Left lung (tissue), 10 donors: Measurements from ENCODE around the gene SLC30A3. TPM values are rescaled to one million over a fixed set of nuclear protein-coding genes. Genes with fewer than 3 reads are reported as not detected.

ENCODE experiments used
- ATAC-seq: fragments of 200-7000 bp; cut with Tn5 transposase; one replicate; pipeline ENCODE4 v1.9.1; 2020; ENCODE audit warnings: moderate library complexity
- DNase-seq, 4 donors: peaks; one replicate each; pipeline ENCODE4 v3.0.0-alpha.2; 2013 to 2020
- H3K27ac ChIP-seq, 2 donors: fragments of 200-600 bp; sonication (generic) in 1 of 2; one replicate each; pipeline versions ENCODE4 v1.5.0 to v1.8.0; 2020 to 2021
- H3K27me3 ChIP-seq, 2 donors: fragments of 200-600 bp; sonication (generic) in 1 of 2; one replicate each; pipeline versions ENCODE4 v1.5.0 to v1.8.0; 2020 to 2021
- H3K36me3 ChIP-seq, 2 donors: fragments of 200-600 bp; sonication (generic) in 1 of 2; one replicate each; pipeline versions ENCODE4 v1.5.0 to v1.8.0; 2020 to 2021
- H3K4me1 ChIP-seq, 2 donors: fragments of 200-600 bp; one replicate each; pipeline ENCODE4 v1.8.0; 2021
- H3K4me3 ChIP-seq, 2 donors: fragments of 200-600 bp; sonication (generic) in 1 of 2; one replicate each; pipeline versions ENCODE4 v1.5.0 to v1.8.0; 2020 to 2021; ENCODE audit warnings: mild to moderate bottlenecking in 1 of 2
- H3K9me3 ChIP-seq, 2 donors: fragments of 200-600 bp; sonication (generic) in 1 of 2; one replicate each; pipeline versions ENCODE4 v1.5.0 to v1.8.0; 2020 to 2021
- intact Hi-C, 2 donors: fragments of 100-400 bp; cut with DNase I; formaldehyde crosslinking; loops; one replicate each; pipeline versions ENCODE4 v1.11.2 to v1.14.2; 2022
- polyA plus RNA-seq, 6 donors: library from polyadenylated mRNA; unstranded; fragments of 120-200 nt; gene quantifications; one replicate each; pipeline ENCODE4 v1.2.1, GENCODE V29; 2013; ENCODE audit not compliant: insufficient read length in 6 of 6
- total RNA-seq, 2 donors: library from RNA; stranded (reverse); fragmentation: NEBNext Ultra II Directional; extraction: Animal tissue kit (Norgen Biotek cat#: 25700); gene quantifications; one replicate each; pipeline ENCODE4 v1.2.1, GENCODE V29; 2021
- TF ChIP-seq, protein P1 (sequence below), 2 donors: fragments of 200-600 bp; sonication (generic) in 1 of 2; IDR thresholded peaks; one replicate each; pipeline versions ENCODE4 v1.5.0 to v1.8.0; 2021; ENCODE audit warnings: antibody characterized with exemption in 2 of 2
- donor health status: DM: no; HTN: yes; CAD: no.
- donor health status: DM: no; HTN: no; CAD: no.

The SLC30A3 gene
- total and polyA plus RNA-seq, 8 donors: 0.26 to 0.69 (median 0.48) TPM

DNA sequence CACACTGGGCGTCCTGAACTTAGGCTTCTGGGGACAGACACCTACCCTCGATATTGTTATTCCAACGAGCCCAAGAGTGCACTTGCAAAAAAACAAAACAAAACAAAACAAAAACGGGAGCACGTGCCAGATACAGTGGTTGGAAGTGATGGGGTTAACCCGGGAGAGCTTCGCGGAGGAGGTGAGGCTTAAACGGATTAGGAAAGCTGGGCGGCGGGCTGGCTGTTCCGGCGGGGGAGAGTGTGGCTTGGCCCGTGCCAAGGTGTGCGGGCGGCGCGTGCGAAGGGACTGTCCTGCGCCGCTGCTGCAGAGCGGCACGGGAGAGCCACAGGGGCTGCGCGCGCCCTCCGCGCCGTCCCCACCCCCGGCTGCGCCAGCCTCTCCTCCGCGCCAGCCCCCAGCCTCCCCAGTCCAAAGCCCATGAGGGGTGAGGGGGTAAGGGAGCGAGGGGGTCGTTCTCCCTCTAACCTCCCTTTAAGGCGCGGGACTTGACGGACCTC lies 1.5 kb upstream of the SLC30A3 start:
- peak overlapping the region; percentile 6 to 38 for H3K4me3 ChIP-seq
- TF ChIP-seq, protein P1, sequence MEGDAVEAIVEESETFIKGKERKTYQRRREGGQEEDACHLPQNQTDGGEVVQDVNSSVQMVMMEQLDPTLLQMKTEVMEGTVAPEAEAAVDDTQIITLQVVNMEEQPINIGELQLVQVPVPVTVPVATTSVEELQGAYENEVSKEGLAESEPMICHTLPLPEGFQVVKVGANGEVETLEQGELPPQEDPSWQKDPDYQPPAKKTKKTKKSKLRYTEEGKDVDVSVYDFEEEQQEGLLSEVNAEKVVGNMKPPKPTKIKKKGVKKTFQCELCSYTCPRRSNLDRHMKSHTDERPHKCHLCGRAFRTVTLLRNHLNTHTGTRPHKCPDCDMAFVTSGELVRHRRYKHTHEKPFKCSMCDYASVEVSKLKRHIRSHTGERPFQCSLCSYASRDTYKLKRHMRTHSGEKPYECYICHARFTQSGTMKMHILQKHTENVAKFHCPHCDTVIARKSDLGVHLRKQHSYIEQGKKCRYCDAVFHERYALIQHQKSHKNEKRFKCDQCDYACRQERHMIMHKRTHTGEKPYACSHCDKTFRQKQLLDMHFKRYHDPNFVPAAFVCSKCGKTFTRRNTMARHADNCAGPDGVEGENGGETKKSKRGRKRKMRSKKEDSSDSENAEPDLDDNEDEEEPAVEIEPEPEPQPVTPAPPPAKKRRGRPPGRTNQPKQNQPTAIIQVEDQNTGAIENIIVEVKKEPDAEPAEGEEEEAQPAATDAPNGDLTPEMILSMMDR (IDR thresholded peaks at IDR 0.05): no peak
- H3K27ac ChIP-seq: no peak overlapping the region
- intact Hi-C loops: no loop called here
- peaks cover 17 to 36% of the 10 kb centered on the region in 2 donors for H3K4me1 ChIP-seq
- H3K36me3 ChIP-seq: no peaks in the 10 kb centered on the region
- H3K9me3 ChIP-seq: no peaks in the 10 kb centered on the region
- H3K27me3 ChIP-seq: peaks cover 51 to 88% of the 10 kb centered on the region in 2 donors
- DNase-seq (no peak), ATAC-seq (peak; percentile 38)

DNA sequence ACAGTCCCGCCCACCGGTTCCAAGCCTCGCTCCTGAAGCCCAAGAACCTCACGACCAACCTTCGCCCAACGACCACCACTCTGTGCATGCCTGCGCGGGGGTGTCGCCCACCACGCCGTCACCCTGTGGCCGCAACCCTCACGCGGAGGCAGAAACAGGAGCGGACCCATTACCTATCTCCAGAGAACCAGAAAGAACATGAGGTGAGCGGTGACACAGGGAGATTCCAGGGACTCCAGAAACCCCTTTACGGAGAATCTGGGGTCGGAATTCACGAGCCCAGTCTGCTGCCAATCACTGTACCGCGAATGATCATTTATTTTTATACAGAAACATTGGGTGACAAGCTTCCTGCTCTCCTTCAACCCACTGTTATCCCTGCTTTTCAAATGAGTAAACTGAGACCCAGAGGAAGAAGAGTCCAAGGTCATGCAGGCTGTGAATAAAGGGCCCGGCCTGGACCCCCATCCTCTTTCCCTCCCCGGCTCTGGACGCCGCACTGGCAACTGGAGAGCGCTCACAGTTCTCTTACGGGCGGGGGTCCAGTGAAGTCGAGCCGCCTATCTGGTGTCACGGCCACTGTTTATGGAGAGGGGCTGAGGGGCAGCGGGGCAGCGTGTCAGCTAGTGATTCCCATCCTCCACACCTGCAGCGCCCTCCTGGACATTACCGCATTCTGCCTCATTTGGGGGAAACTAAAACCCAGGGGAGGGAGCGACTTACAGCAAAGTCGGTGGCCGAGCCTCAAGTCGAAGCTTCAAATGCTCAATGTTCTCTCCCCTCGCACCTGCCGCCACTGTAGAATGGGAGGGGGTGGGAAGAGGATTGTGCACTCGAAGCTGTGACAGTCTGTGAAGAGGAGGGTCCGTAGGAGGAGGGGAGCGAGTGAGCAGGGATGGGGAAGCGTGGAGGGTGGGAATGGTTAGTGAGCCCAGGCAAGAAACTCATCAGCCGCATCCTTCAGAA lies 723 bp upstream of the SLC30A3 start:
- Histone ChIP-seq H3K4me3 (peak overlapping the region; percentile 33 to 49), H3K27ac (no peak overlapping the region), H3K9me3 (no peaks in the 10 kb centered on the region), H3K27me3 (peaks cover 51 to 91% of the 10 kb centered on the region in 2 donors), H3K36me3 (no peaks in the 10 kb centered on the region), H3K4me1 (peaks cover 17 to 36% of the 10 kb centered on the region in 2 donors)
- intact Hi-C loops: no loop called here
- no peak for ATAC-seq
- TF ChIP-seq, protein P1 (IDR thresholded peaks at IDR 0.05): no peak
- no peak for DNase-seq

DNA sequence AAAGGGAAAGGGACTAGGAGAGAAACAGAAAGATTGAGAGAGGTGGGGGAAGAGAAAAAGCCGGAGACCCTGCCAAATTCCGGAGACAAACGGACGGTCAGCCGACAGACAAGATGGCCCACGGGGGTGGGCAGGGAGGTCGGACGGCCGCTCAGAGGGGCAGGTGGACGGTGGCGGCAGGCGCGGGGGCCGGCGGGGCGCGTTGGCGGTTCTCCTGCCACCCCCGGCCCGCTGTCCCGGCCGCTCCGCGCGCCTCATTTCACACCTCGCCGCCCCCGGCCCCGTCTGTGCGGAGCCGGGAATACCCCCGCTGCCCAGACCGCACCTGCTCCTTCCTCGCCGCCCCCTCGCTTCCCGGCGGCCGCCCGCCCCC lies 935 bp downstream of the SLC30A3 start:
- ATAC-seq (no peak), DNase-seq (no peak)
- H3K27ac ChIP-seq: no peak overlapping the region
- H3K27me3 ChIP-seq: peaks cover 51 to 100% of the 10 kb centered on the region in 2 donors
- peaks cover 17 to 36% of the 10 kb centered on the region in 2 donors for H3K4me1 ChIP-seq
- intact Hi-C loops: no loop called here
- H3K36me3 ChIP-seq: no peaks in the 10 kb centered on the region
- H3K9me3 ChIP-seq: no peaks in the 10 kb centered on the region
- H3K4me3 ChIP-seq: peak overlapping the region in 1 of 2 donors; percentile 49
- TF ChIP-seq, protein P1 (IDR thresholded peaks at IDR 0.05): no peak

DNA sequence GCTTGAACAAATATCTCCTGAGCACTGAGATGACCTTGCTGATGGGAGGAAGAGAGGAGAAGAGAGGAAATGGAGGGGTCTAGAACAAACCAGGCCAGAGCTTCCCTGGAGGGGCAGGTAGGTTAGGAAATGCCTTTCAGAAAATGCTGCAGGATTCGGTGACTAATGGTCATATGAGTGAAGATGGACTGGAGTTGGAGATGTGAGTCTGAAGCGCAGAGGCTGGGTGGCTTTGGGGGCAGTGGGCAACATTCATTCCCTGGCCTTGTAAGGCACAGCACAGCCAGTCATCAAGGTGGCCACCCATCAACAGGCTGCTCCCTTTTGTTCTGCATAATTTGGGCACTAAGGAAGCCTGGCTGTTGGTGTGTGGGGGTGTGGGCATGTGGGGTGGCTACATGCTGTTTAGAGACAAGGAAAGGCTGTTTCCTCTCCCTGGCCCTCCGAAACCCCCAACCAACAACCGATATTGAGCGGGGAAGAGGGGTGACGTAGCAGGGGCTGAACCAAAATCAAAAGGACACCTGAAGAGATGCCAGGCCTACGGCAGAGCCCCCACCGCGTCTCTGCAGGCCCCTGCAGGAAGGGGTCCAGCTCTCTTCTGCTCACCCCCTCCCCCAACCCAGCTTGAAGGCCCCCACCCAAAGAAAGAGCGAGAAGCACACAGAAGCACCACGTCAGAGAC lies 1.5 kb downstream of the SLC30A3 start:
- Histone ChIP-seq H3K4me3 (no peak overlapping the region), H3K27ac (no peak overlapping the region), H3K27me3 (peaks cover 51 to 100% of the 10 kb centered on the region in 2 donors), H3K36me3 (no peaks in the 10 kb centered on the region), H3K4me1 (peaks cover 17 to 36% of the 10 kb centered on the region in 2 donors), H3K9me3 (no peaks in the 10 kb centered on the region)
- intact Hi-C loops: no loop called here
- no peak for DNase-seq
- TF ChIP-seq, protein P1 (IDR thresholded peaks at IDR 0.05): no peak
- ATAC-seq: no peak

DNA sequence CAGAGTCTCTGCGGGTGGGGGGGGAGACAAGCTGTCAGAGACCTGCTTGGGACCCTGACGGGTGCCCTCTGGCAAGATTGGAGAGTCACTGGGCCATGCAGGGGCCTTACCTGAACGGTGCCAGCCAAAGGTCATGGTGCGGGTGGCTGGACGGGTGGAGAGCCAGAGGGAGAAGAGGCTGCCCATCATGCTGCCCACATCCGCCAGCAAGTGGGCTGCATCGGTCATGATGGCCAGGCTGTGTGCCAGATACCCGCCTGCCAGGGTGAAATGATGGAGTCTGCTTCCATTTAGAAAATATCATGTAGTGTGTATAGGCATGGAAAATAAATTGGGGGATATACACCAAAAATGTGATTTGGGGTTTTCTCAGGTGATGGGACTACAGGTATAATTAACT lies 4.8 kb downstream of the SLC30A3 start:
- intact Hi-C loops: no loop called here
- H3K9me3 ChIP-seq: no peaks in the 10 kb centered on the region
- peaks cover 24 to 93% of the 10 kb centered on the region in 2 donors for H3K27me3 ChIP-seq
- peaks cover 8 to 13% of the 10 kb centered on the region in 2 donors for H3K4me1 ChIP-seq
- DNase-seq (no peak), ATAC-seq (no peak)
- H3K36me3 ChIP-seq: no peaks in the 10 kb centered on the region
- TF ChIP-seq, protein P1 (IDR thresholded peaks at IDR 0.05): no peak
- H3K27ac ChIP-seq: no peak overlapping the region
- no peak overlapping the region for H3K4me3 ChIP-seq
